ENCODE measurements around the gene GLS.

- no peak for TF ChIP-seq YY1 (tag by site-specific recombination; IDR thresholded peaks at IDR 0.05)
- TF ChIP-seq ZNF362 (tag by site-specific recombination; IDR thresholded peaks at IDR 0.05), result no peak
- TF ChIP-seq CTCF (tag by site-specific recombination; IDR thresholded peaks at IDR 0.05), result no peak
- TF ChIP-seq PRDM1 (tag by site-specific recombination; IDR thresholded peaks at IDR 0.05), result no peak
- no peak for TF ChIP-seq KLF16 (tag by site-specific recombination; IDR thresholded peaks at IDR 0.05)
- TF ChIP-seq SALL2 (tag by site-specific recombination; IDR thresholded peaks at IDR 0.05; ENCODE audit: borderline replicate concordance), result no peak
These were observed 18.0 kb upstream of the GLS start for GRCh38 chr2:190862571-190862991.

Measured in HEK293 (cell line).